ENCODE data around the gene PGAP2.
A peak's percentile ranks its signal among the peaks of the same experiment; 100 is the strongest.

Gene PGAP2

DNA sequence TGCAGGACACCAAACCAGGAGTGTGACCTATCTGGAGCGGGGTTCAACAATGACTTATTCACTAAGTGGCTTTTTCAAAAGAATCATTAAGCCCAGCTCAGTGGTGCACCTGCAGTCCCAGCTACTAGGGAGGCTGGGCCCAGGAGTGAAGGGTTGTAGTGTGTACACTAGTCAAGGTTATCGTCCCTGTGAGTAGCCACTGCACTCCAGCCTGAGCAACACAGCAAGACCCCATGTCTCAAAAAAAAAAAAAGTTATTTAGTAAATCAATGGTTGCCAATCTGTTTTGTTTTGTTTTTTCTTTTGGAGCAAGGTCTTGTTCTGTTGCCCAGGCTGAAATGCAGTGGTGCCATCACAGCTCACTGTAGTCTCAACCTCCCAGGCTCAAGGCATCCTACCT, 24.5 kb downstream of the PGAP2 start:
- no peak for DNase-seq (ENCODE audit: low read depth)

DNA sequence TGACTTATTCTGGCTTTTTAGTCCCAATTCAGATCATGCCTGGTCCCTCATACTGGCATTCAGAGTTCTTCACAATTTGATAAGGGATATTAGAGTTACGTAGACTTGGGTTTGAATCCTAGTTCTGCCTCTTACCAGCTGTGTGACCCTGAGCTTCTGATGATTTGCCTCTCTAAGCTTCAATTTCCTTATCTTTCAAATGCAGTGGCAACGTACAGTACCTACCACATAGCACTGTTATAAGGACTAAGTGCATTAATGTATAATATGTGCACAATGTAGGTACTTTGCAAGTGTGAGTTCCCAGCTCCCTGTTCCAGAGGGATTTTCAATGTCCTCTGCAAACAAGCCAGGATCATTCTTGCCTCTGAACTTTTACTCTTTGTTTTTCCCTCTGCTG, 25.1 kb downstream of the PGAP2 start:
- DNase-seq (ENCODE audit: low read depth): no peak

DNA sequence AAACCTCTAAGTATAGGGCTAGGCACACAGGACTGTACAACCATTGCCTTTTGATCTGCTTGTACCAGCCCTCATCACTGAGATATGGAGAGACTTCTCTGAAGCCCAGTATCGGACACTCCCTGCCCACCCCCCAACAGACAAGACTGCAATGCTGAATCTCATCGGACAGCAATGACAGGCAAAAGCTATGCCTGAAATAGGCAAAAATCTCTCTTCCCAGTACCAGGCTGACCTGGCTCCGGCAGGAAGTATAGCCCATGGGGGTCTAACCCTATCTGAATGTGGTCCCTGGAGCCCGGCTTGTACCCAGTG, 25.9 kb downstream of the PGAP2 start:
- DNase-seq (ENCODE audit: low read depth): no peak

DNA sequence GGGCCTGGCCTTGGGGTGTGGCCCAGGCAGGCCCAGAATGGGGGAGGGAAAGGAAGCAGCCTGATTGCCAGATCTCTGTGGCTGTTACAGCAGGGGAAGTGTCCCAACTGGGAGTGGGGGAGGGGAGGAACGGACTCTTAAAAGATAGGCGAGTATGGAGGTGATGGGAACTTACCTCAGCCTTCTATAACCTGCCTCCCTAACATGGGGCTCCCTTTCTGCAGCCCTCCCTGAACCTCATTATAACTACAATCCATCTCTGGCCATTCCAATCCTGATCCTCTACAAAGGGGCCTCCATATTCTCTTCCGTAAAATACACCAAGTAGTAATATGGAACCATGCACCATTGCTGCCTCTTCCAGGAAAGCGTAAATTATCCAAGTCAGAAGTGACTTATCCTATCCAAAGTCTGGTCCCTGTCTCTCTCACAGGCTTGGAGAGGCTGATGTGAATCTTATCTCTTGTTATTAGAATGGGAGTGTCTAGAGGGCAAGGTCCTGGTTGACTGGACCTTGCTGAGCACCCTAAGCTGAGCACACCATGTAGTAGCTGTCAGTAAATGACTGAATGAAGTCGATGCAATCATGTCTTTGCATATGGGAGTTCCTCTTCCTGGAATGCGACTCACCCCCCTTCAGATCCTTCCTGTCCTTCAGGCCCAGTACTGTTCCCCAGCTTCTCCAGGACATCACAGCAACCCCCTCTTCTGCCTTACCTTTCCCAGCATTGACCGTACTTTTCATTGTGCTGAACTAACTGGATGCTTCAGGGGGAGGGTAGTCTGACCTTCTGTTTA, 26.5 kb downstream of the PGAP2 start:
- DNase-seq (ENCODE audit: low read depth): no peak

DNA sequence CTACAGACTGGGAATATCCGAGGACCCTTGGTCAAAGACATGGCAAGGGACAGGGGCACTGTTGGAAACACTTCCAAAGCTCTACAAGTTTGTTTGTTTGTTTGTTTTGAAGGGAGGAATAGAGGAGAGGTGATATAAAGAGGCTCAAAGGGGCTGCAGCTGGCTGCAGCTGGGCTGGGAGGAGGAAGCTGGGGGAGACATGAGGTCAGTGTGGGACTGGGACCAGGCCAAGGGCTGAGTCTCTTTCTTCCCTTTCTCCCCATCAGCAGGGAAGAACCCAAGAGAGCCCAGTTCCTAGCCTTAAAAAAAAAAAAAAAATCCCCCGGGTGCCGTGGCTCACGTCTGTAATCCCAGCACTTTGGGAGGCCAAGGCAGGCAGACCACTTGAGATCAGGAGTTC, 27.4 kb downstream of the PGAP2 start:
- no peak for DNase-seq (ENCODE audit: low read depth)

DNA sequence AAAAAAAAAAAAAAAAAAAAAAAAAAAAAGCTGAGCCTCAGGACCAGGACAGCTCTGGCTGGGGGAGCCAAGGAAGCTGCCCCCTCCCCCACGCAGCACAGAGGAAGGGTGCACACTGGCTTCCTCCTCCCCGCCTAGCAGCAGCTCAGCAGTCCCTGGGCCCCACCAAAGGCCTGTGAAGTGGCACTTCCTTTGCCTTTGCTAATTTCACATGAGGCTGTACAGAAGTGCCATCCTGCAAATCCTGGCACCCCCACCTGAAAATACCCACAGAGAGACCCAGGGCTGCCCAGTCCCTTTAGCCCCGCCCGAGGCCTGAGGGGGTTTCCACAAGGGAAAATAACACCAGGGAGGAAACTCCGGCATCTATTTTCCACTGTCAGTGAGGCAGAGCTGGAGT, 28.5 kb downstream of the PGAP2 start:
- no peak for DNase-seq (ENCODE audit: low read depth)

DNA sequence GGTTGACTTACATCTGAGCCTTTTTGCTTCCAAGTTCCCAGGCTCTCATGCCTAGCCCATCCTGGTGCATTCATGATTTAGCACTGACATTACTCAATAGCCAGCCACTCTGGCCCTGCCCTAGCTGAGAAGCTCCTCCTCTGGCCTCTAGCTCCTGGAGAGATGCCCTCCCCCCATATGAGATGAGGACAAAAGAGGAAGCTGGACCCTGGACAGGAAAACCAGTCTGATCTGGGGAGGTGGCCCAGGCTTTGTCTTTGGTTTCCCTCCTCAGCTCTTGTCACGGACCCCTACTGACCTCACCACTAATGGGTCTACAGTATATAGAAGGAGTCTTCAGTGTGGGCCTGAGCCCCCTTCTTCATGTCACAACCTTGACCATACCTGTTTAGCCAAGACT, 29.4 kb downstream of the PGAP2 start:
- DNase-seq (ENCODE audit: low read depth): no peak

DNA sequence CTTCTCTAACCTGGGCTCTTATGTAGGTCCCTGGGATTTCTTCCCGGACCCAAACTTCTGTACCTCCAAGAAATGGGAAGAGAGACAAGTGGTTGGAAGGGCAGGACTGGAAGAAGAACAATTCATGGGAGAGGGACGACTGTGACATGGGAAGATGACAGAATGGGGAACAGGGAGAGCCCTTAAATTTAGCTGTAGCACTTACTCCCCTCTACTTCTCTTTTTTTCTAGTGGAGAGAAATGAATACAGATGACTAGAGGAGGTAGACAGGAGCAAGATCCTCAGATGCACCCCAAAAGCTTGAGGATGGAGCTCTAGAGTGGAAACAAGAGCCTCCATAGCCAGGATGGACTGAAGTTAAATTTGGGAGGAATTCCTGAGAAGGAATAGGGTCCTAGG, 30.1 kb downstream of the PGAP2 start:
- no peak for DNase-seq (ENCODE audit: low read depth)

DNA sequence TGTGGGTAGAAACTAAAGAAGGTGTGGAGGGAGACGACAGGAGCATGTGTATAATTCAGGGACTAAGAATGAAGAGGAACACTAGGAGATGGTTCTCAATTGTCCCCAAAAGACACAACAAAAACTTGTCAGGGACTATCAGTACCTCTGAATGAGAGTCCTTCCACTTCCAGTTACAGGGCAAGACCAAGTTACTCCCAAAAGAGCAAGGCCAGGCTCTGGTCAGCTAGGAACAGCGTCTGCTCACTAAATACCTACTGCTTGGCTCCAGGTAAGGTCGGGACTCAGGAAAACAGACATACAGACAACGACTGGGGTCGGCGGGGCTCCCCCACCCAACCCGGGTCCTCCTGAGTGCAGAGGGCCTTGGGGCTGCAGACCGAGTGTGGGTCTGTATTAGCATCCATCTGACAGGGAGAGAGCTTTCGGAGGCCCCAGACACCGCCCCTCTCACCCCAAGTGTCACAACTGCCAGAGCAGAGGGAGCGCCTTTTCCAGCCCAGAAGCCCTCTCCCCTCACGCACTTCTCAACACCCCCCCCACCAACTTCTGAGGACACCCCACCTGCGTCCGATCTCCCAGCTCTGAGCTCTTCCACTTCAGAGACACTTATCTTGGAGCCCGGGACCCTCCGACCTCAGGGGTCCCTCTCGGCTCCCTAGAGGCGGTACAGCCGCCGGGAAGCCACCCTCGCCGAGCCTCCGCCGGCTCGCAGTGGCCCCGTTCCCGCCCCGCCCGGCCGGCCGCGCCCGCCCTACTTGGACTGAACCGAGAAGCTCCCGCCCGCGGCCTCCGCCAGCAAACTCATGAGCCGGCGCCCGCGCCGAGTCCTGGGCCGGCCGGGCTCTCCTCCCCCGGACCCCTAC, 31.9 kb downstream of the PGAP2 start:
- no peak for DNase-seq (ENCODE audit: low read depth)

DNA sequence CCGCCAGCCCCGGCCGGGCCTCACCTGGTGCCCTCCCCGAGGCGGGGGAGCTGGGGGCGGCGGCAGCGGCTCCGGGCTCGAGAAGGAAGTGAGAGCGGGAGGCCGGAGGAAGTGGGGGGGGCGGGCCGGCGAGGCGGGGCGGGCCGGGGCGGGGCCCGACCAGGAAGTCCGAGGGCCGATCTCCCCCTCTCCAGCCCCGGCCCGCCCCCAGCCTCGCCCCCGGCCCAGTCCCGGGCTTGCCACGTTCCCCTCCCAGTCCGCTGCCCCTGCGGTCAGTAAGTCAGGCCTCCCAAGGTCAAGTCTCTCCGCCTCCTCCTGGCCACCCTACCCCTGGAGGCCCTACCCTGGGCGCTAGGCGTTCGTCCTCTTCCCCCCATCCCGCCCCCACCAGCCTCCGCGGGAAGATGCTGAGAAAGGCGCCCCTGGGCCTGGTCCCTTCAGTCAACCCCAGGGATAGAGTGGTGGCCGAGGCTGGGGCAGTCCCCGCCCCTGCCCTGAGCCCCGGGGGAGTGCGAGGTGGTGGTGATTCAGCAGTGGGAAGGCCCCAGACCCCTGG, 32.6 kb downstream of the PGAP2 start, which contains the start of gene RHOG:
Gene RHOG (minus strand): TSS at position 90 of the 556 bp plus-strand sequence. CDS start 12,821 bp downstream, outside the sequence.
- DNase-seq (ENCODE audit: low read depth): peak; percentile 77

DNA sequence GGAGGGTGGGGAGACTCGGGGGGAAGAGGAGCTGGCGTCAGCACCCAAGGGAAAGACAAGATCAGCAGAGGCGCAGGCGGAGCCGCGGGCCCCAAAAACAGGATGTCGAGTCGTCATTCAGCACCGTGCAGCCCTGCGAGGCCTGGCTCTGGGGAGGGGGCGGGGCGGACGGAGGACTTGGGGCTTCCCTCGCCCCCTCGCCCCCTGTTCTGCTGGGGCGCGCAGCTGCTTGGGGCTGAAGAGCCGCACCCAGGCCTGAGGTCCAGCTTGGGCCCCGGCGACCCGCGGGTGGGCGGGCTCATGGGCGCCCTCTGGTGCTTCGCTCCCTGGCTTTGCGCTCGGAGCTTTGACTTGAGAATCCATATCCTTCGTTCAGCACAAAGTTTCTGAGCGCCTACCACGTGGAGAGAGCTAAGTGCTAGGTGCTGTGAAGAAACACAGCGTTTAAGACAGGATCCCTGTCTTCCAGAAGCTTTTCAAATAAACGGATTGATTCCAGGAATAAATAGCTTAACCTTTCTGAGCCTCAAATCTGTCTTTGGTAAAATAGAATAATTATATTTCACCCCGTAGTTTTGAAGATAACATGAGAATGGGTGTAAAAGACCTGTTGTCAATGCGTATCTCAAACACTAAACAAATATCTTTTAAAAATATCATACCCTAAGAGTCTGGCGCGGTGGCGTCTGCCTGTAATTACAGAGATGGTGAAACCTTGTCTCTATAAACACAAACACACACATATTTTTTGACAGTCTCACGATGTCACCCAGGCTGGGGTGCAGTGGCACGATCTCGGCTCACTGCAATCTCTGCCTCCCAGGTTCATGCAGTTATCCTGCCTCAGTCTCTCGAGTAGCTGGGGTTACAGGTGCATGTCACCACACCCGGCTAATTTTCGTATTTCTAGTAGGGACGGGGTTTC, 33.3 kb downstream of the PGAP2 start:
- DNase-seq (ENCODE audit: low read depth): peak; percentile 75

DNA sequence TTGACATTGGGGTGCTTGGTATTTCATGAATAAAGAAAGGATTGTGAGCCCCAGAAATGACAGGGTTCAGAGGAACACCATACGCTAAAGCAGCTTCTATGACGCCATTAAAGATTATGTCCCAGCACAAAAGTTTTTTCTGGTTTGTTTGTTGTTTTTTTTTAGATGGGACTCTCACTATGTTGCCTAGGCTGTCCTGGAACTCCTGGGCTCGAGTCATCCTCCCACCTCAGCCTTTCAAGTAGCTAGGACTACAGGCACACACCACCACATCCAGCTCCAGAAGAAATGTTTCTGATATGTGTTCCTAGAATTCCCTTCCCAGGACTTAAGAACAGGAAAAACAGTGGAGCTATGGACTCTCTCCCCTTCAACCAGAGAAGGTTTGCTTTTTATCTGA, 35.0 kb downstream of the PGAP2 start:
- DNase-seq (ENCODE audit: low read depth): no peak

DNA sequence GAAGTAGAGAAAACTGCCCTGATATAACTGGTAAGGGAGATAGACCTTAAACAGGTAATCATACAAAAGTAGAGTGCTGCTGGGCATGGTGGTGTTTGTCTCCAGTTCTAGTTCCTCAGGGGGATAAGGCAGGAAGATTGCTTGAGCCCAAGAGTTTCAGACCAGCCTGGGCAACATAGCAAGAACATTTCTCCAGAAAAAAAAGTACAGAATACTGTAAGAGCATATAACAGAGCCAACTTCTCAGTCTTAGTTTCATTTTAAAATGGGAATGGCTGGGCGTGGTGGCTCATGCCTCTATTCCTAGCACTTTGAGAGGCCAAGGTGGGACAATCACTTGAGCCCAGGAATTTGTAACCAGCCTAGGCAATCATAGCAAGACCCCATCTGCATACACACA, 36.9 kb downstream of the PGAP2 start:
- DNase-seq (ENCODE audit: low read depth): no peak

DNA sequence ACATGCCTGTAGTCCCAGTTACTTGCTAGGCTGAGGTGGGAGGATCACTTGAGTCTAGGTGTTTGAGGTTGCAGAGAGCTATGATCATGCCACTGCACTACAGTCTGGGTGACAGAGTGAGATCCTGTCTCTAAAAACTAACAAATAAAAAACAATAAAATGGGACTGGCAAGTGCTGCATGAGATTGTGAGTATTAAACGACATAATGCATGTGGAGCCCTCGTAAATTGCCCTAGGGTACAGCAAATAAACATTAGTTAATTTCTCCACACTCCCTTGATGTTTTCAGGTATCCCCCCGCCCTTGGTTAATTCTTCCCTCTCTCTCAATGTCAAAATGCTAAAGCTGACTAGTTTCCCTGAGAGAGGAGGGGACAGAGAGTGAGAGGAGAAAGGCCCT, 37.3 kb downstream of the PGAP2 start:
- no peak for DNase-seq (ENCODE audit: low read depth)

DNA sequence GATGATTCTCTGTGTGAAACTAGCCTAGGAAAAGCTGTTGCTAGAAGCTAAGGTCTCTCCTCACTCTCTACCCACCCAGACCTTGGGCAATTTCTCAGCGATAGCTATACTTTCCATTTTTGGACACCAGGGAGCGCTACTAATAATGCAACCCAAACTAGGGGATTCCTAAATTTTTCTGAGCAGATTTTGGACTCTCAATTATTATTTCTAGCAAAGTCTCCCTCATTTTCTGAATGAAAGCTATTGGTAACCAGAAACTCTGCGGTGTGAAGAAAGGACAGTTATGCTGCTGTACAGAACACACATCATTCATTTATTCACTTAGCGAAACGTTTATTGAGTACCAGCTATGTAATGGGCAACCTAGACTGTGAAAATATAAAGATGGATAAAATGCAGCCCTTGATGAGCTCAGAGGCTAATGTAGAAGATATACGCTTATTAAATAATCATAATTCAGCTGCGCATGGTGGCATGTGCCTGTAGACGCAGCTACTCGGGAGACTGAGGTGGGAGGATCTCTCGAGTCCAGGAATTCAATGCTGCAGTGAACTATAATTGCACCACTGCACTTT, 41.0 kb downstream of the PGAP2 start:
- DNase-seq (ENCODE audit: low read depth): no peak

DNA sequence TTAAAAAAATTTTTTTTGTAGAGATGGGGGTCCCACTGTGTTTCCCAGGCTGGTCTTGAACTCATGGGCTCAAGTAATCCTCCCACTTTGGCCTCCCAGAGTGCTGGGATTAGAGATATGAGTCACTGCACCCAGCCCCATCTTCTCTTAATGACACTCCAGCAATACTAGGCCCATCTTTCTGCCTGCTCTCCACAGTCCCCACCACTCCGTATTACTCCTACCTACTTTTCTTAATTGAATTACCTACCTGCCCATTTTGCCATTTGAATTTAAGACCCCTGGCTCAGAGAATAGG, 45.1 kb downstream of the PGAP2 start:
- no peak for DNase-seq (ENCODE audit: low read depth)

DNA sequence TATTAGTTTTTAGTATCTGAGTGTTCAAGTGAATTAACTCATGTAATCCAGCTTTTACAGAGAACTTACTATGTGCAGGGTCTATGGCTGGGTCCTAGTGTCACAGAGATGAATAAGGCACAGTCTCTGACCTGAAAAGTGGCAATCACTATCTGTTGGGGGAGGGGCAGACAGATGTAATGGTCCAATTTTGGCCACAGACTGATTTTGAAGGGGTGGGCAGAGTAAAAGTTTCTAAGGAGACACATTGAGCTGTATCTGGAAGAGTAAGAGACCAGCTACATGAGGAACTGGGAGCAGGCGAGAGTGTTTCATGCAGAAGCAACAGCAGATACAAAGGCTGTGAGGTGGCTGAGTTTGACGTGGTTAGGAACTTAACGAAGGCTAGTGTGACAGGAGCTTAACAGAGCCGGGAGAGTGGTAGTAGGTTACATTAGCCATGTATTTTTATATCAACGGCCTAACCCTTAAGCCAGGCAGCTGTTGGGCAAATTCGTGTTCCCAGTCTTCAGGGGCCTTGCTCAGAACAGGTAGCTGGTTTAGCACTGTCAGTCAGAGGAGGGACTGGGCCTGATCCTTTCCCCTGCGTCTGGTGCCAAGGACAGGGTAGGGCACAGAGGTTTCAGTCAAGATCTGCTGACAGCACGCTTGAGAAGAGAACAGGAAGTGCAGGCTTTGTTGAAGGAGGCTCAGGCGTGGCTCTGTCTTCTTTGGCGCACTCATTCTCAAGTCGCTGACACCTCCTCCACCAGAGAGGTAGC, 45.7 kb downstream of the PGAP2 start:
- DNase-seq (ENCODE audit: low read depth): no peak

DNA sequence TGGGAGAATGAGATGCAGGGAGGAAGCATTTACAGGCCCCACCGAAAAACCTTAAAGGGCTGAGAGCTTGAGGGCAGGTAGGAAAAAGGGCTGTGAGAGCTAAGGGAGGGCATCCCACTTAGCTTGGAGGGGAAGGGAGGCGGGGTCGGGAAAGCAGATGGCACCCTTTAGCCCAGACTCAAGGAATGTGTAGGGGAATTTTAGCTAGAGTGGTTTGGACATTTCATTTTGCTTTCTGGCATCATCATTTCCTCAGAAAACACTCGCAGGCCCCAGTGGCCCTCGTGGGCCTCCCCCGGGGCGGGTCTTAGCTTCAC, 46.3 kb downstream of the PGAP2 start:
- no peak for DNase-seq (ENCODE audit: low read depth)

DNA sequence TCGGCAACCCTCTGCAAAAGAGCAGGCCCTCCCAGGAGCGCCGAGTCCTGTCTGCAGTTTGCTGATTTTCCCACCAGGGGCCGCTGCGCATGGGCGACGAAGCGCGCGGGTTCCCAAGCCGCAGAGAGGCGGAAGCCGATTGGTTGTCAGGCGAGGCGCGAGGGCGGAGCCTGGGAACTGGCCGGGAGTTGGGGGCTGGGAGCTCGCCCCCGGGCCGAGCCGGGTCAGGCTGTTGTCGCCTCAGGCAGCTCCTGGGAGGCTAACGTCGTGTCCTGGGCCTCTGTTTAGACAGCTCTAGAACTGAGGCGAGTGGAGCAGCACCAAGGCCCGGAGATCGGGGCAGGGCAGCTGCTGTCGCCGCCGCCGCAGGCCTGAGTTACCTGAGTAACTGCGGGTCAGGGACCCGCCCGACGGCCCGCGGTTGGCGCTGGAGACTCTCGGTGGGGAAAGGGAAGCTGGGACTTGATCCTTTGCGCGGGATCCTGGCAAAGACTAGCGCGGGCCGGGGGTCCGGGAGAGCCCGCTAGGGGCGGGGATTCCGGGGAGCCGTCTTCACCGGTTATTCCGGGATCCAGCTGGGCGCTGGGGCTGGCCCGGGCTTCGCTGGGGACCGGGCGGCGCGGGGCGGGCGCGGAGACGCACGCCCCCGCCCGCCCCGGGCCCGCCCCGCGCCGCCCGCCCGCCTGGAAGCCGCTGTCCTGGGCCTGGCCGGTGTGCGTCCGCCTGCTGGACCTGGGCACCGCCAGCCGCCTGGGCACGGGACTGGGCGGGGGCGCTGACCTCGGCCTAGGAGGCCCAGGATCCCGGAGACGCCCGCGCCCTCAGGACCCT, 46.8 kb downstream of the PGAP2 start, which contains the start of gene STIM1:
Gene STIM1 (plus strand): TSS at position 688 of the 831 bp plus-strand sequence. CDS start 607 bp downstream, outside the sequence.
- DNase-seq (ENCODE audit: low read depth): peak; percentile 87

DNA sequence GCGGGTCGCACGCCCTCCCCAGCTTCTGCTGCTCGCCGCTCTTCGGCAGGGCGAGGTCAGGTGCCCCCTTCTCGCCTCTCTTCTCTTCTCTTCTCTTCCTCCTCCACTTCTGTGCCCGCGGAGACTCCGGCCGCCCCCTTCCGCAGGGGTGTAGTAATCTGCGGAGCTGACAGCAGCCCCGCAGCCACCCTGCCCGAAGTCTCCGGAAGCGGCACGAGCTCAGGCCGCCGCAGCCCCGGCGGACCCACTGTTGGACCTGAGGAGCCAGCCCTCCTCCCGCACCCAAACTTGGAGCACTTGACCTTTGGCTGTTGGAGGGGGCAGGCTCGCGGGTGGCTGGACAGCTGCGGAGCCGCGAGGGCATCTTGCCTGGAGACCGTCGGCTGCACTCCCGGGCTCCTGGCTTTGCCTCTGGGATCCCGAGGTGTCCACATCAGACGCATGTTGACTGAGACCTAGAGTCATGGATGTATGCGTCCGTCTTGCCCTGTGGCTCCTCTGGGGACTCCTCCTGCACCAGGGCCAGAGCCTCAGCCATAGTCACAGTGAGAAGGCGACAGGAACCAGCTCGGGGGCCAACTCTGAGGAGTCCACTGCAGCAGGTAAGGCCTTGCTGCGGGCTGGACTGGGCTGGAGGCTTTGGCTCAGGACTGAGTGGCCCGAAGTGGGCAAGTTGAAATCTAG, 47.6 kb downstream of the PGAP2 start:
- DNase-seq (ENCODE audit: low read depth): no peak

All from fibroblast of the conjunctiva (primary cell).